NCI-H2081 (cell line): ENCODE data around the gene SLC37A3.

Source experiments
- DNase-seq, 2 experiments: peaks; one replicate each; lab custom pipeline; 2025; lab: John Stamatoyannopoulos, UW

The SLC37A3 gene

DNA sequence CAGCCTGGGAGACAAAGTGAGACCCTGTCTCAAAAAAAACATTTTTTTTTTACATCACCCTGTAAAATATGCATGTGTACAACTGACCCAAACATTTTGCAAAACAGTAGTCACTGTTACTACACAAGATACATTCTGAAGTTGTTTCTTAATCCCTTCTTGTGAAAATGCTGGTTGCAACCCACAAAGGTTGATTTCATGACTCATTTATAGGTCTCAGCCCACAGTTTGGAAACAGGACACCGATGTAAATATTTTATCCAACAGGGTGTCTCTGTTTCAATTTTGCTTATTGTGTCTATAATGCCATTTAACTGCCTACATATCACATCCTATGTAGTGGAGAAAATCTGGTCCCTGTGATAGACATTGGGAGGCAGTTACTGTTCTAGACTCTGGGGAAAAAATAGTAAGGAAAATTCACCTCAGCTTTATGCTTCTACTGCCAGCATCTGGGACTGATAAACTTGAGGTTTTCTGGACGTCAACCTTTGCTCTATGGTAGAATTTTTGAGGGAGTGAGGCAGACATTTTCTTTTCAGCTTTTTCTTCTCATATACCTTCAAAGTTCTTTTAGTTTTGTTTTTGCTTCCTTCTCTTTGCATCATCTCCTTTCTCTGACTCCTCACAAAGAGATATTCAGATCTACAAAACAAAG, 4.0 kb upstream of the SLC37A3 start:
- no peak for DNase-seq

DNA sequence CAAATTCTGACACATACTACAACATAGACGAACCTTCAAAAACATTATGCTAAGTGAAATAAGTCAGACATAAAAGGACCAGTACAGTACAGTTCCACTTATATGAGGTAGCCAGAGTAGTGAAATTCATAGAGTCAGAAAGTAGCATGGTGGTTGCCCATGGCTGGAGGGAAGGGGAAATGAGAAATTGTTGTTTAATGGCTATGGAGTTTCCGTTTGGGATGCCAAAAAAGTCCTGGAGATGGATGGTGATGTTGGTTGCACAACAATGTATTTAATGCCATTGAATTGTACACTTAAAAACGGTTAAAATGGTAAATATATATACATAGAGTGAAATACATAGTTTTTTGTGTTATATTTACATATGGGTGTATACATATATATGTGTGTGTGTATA, 2.1 kb upstream of the SLC37A3 start:
- DNase-seq, result no peak

DNA sequence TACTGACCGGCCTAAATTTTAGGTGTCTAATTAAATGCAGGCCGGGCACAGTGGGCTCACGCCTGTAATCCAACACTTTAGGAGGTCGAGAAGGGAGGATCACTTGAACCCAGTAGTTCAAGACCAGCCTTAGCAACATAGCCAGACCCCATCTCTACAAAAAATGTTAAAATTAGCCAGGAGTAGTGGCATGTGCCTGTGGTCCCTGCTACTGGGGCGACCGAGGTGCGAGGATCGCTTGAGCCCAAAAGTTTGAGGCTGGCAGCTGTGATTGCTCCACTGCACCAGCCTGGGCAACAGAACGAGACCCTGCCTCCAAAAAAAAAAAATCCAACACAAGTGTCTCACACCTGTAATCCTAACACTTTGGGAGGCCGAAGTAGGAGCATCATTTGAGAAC, 491 bp upstream of the SLC37A3 start:
- no peak for DNase-seq

DNA sequence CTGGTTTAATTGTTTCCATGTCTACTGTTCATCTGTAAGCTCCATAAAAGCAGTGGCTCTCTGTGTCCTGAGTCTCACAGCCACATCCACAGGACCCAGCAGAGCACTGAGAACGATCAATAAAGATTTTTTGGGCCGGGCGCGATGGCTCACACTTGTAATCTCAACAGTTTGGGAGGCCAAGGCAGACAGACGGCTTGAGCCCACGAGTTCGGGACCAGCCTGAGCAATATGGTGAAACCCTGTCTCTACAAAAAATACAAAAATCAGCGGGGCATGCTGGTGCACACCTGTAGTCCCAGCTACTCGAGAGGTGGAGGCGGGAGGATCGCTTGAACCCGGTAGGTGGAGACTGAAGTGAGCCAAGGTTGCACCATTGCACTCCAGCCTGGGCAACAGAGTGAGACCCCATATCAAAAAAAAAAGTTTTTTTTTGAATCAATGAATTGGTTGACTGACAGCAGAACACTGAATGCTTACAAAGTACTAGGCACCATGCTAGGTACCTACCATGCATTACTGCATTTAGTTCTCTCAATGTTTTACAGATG, 4.5 kb downstream of the SLC37A3 start:
- no peak for DNase-seq

DNA sequence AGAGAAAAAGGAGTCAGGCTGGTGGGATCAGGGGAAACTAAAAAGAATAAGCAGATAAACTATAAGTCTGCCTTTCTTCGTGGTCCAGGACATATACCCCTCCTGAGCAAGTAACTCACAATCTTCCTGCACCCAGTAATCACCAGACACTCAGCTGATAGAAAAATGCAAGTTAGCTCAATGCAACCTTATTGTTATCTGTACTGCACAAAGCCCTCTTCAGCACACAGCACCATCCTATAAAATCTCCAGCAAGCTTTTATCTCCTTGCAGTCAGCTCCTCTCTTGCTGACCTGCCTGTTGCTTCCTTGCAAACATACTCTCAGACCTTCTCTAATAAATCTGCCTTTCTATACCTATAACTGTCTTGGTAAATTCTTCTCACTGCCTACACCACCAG, 6.7 kb downstream of the SLC37A3 start:
- no peak for DNase-seq

DNA sequence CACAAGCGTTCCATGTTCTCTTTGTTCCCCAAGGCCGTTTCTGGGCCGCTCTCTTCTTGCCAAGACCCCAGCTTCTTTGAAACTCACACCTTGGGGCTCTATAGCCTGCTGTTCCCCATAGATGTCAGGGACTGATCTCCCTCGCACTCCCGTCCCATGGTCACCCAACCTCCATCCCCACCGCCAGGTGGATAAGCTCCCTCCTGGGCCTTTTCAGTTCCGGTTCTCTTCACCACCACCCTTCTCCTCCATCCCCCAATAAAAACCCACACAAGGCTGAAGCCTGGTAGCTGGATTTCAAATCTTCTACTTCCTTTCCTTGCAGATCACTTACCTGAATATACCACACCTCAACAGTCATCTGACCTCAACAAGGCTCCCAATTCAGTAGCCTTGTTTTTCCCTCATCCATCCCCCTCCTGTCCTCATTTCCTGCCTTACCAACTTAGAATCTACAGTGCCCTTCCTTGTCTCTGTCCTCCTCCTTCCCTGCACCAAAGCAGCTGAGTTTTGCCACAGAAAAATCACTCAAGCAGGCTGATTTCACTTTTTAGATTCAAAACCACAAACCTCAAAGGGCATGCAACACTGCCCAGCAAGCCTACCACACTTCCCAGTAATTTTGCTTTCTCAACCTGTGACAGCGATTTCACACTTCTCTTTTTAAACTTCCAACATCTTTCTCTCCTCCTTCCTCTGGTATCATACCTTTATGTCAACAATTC, 7.7 kb downstream of the SLC37A3 start:
- no peak for DNase-seq

DNA sequence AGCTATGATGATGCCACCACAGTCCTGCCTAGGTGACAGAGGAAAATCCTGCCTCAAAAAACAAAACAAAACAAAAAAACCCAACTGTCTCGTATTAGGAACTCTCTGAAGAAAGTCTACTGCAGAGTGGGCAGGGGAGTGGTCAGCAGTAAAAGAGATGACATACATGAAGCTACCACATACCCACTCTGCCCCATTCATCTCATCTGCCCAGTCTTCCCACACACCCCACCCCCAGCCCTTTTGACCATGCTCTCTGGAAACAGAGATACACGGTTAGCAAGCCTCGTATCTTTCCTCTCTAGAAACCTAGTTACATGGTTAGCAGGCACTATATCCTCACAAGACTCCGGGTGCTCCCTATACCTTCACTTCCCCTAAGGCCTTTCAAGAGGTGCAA, 8.3 kb downstream of the SLC37A3 start:
- DNase-seq, result no peak

DNA sequence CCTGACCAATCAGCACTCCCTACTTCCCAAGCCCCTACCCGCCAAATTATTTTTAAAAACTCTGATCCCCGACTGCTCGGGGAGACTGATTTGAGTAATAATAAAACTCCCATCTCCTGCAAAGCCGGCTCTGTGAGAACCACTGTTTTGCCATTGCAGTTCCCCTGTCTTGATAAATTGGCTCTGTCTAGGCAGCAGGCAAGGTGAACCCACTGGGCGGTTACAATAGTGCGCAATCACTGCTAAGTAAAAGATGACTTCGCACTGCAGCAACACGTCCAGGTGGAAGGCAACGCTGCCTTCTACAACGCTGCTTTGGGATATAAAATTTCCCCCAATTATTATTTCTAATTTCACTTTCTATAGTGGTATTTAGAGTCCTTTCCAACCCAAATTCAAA, 8.9 kb downstream of the SLC37A3 start:
- DNase-seq, result no peak

DNA sequence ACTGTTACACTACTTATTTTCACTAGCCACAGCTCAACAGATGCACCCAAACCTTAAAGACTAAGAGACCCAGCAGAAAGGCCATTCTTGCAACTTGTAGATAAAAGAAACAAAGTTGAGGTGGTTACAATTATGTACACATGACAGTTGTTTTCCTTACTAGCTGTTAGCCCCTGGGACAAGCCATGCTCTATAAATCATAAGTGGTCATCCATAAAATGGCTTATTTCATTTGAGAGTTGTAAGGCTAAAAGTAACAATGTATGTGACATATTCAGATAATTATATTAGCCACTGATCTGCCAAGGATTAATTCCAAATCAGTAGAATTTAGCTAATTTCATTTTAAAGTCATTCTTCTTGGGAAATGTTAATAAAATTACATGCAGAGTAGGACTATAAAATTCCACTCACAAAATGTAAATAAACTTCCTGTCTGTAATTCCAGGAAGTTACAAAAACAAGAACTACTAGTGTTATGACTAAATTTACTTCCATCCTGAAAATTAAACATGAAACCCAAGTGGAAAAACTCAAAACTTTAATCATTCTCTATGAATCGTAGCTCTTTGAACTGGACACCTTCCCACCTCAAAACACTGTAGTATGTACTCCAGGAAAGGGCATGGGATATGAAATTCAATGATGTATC, 13.3 kb downstream of the SLC37A3 start:
- DNase-seq, result no peak

DNA sequence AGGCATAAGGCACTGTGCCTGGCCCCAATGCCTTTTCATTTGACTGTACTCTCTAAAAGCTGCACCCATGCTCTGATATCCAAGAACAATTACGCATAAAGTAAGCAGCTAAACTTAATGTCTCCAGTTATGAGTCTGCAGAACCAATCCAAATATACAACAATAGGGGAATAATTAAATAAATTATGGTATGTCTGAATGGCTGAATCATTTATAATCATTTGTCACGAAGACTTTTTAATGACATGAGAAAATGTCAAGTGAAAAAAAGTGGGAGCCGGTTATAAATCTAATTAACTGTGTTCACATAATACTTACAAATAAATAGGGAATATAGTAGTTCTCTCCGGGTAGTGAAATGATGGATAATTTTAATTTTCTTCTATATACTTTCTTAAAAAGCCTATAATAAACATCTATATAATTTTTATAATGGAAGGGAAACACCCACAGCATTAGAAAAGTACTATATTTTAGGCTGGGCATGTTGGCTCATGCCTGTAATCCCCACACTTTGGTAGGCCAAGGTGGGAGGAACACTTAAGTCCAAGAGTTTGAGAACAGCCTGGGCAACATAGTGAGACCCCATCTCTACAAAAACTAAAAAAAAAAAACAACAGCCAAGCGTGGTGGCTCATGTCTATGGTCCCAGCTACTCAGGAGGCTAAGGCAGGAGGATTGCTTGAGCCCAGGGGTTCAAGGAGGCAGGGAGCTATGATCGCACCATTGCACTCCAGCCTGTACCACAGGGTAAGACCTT, 14.2 kb downstream of the SLC37A3 start:
- peak; percentile 10 to 75 for DNase-seq

DNA sequence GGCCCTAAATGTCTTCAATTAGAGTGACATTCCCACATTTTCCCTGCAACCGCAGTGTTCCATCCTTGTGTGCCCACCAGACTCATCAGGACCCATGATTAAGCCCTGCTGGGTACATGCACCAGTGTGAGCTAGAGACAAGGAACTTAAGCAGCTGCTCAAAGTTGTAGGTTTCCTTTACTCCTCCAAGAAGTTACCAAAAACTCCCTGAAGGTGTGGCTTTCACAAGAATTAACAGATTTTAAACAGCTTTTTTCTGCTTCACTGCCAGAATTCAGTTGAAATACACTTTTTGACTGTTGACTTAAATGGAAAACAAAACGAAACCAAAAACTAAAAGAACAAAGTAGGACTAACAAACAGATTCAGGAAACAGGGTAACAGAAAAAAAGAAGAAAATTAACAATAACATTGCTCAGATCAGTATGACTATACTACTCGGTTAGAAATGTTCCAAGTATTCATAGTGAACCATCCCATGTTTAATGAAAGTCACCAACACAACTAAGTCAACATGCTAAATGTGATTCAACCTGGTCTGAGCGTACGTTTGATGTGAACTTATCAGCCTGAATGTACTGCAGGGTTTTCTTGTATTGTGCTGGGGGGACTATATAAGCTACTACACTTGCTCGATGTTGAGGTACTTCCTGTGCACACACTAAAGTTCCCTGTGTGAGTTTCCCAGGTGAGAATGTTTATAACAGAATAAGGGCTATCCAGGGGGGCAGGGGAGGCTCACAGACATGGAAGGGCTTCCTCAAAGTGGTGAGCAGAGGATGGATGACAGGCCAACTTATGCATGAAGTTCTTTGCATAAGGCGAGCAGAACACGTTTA, 22.2 kb downstream of the SLC37A3 start:
- DNase-seq, result no peak

DNA sequence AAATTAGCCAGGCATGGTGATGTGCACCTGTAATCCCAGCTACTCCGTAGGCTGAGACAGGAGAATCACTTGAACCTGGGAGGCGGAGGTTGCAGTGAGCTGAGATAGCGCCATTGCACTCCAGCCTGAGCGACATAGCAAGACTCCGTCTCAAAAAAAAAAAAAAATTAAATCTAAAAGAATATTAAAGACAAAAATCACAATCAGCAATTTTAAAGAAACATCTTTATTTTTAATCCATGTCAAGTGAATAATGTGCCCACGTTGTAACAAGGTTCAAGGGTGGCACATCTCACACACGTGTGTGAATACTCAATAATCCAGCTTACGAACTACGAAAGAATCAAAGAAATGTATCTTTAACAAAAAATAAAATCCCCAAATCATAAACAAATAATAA, 23.0 kb downstream of the SLC37A3 start:
- DNase-seq, result no peak

DNA sequence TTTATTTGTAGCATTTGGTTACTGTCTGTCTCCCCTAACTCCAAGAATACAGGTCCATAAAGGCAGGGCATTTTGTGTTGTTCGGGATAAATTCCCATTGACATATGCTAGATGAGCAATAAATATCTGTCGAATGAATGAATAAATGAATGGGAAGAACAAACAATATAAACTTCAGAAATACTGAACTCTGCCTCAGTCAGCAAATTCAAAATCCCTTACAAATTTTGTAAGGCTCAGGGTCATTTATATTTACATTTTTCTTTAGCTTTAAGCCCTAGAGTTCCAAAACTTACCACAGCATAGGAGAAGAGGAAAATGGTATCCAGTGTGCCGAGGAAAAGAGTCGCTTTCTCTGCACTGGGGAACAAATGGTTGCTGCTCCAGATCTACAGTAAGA, 29.0 kb downstream of the SLC37A3 start:
- no peak for DNase-seq

DNA sequence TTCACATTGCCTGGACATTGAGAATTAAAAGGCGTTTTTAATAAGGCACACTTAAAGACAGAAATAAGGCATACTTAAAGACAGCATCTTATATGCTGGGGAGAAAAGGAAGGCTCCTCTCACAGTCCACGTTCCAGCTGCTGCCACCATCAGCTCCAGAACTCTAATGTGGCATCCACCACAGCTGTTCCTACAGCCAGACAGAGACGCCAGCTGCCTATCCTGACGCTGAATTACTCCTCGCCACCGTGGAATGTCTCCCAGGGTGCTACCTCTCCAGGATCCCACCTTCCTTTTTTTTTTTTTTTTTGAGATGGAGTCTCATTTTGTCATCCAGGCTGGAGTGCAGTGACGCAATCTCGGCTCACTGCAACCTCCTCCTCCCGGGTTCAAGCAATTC, 30.8 kb downstream of the SLC37A3 start:
- DNase-seq, result no peak

DNA sequence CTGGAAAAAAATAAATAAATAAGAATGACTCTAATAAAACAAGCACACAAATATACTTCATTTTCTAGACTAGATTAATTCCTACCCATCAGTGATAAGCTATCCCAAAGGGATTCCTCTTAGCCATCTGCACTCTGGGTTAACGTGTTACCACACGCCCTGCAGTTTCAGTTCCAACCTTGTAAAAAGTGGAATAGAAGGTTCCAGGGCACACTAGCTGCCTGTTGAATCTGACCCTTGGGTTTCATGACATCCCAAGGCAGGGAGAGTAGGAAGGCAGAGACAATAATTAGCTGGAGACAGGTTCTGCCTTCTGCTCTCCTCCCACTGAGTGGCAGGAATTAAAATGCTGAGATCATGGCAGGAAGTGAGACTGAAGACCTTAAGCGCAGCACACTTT, 33.5 kb downstream of the SLC37A3 start:
- no peak for DNase-seq

DNA sequence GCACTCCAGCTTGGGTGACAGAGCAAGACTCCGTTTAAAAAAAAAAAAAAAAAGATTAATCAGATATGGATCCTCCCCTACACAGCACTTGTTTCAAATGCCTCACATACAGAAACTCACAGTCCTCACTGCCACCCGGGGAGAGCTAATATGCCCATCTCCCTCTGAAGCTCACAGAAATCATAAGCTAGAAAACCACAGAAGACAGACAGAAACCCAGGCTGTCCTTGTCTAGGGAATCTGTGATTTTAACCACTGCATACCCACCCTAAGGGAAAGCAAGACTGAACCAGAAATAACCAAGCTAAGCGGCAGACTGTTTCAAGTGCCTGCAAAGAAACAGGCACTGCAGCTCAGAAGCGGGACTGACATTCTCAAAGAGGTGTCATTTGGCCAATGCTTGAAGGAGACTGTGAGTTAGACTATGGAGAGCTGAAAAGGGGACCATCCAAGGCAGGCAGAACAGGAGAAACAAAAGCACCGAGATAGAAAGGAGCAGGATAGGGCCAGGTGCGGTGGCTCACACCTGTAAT, 37.6 kb downstream of the SLC37A3 start:
- no peak for DNase-seq

DNA sequence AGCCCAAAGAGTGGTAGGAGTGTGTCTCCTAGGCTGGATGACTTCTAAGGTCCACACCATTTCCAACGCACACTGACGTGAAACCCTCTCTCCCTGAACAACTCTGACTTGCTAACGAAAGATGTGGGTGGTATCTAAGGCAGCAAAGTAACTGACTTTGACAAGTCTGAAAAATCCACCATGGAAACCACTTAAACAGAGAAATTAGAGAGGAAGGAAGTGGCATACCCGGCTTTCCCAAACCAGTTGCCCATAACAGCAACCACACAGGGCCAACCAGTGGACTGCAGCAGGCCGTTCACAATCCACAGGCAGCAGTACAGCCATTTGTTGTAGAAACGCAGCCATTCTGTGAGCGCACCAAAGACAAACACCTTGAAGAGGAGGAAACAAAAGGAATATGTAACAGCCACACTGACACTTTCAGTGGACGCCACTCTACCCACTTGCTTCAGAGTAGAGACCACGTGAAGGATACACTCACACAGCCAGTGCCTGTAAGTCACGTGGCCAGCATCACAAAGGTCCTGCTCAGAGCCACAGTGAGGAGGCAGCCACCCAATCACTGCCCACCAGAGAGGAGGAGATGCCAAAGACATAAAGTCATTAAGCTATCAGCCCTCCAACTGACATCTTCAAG, 39.8 kb downstream of the SLC37A3 start:
- DNase-seq, result no peak

DNA sequence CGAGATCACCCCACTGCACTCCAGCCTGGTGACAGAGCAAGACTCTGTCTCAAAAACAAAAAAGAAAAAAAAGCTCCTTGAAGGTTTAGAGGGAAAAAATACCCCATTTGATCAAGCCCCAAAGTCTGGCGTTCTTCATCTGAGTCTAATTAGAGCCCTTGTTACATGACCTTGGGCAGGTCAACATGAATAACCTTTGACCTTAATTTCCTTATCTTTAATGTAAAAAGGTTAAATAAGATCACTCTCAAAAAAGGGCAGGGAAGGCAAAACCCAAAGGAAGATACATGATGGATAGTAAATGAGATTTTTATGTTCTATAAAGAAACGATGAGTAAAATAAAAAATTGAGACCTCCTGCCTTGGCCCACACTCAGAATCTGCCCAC, 40.3 kb downstream of the SLC37A3 start:
- DNase-seq, result no peak

DNA sequence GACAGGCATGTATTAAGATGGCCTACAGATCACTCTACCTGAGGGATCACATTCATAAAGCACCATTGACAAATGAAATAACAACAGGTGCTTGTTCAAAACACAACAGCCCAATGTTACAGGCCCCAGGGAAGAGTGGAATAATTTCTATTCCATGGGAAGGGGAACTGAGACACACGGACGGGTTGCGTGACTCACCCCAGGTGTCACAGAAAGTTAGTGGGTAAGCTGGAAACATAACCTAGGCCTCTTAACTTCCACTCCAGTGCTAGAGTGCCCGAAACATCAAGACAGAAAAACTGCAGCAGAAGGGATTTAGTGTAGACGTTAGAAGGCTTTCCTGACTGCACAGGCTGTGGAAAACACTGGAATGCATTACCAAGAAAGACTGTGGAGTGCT, 48.3 kb downstream of the SLC37A3 start:
- DNase-seq, result no peak

DNA sequence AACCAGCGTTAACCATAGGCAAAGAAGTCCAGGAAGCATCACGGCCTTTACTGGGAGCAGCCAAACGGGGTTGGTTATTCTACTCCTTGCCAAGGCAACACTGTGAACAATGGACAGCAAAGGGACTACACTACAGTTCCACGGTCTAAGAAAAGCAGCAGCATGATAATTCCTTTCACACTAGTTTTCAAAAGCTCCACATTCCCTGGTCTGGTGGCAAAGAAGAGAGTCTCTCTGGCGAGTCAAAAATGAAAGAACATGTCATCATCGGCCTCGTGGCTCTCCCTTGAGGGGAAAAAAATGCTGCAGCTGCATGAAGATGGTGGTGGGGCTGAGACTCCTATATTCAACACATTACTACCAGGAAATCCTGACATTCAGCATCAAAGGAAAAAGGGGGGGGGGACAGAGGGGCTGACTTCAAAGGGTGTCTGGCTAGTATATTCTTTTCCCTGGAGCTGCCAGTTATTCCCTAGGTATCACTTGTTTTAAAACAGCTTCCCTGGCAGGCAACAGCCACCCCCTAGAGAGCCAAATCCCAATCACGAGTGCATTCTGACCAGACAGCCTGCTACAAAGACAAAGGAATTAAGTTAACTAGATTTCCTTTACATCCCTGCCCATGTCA, 49.1 kb downstream of the SLC37A3 start:
- DNase-seq, result no peak
